ENCODE results near the gene SLC38A1.
"Not testable (repeated sequence)": the region's sequence is repeated elsewhere in the genome, so short reads cannot be mapped to it uniquely, and the experiment has no call there.

The SLC38A1 gene

GRCh38 chr12:46268583-46269428 lies at the start of gene SLC38A1:
Gene SLC38A1, minus strand, starts transcription at chr12:46269043. Its CDS starts 29,243 bp downstream, at chr12:46239800.
- DNase-seq: peak; percentile 88

DNA sequence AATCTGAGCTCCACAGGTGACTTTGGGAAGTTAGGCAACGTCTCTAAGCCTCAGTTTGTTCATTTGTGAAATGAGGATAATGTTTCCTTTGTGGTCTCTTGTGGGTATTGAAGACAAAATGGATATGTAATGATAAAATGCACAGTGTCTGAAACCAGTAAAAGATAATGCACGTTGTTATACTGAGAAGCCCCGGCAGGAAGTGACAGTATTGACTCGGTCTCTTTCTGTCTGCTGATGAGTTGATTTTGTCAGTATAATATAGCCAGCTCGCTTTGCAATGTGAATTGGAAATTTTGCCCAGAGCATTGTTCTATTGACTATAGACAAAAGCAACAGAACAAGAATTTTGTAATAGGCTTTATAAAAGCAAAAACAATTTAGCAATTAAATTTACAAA lies 49.2 kb upstream of the SLC38A1 start:
- DNase-seq: no peak

GRCh38 chr12:46304070-46304469 lies 35.2 kb upstream of the SLC38A1 start:
- DNase-seq: no peak

DNA sequence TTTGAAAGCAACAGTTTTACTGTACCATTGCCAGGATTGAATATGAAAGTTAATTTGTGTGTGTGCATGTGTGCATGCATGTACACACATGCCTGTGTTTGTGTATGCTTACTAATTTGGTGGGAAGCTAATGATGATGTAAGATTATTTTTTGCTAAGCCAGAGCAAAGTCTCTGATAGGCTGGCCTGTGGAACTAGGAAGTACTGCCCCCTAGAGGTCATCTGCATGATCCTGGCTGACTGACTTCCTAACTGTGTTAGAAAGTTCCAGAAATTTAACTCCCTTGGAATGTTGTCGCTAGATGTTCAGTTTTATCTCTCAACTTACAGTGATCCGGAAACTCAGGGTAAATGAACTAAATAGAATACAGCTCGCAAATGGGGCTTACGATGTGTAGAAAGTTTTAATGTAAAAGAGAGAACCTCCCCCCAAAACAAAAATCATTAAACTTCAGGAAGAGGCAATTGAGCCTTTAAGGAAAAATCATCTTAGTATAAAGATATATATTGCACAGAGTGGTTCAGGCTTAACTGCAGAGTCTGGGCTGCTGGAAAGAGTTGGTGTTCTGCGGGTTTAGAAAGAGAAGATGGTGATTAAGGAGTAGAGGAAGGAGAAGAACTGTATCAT lies 34.3 kb upstream of the SLC38A1 start:
- peak; percentile 49 for DNase-seq

GRCh38 chr12:46300910-46301309 lies 32.1 kb upstream of the SLC38A1 start:
- no peak for DNase-seq

DNA sequence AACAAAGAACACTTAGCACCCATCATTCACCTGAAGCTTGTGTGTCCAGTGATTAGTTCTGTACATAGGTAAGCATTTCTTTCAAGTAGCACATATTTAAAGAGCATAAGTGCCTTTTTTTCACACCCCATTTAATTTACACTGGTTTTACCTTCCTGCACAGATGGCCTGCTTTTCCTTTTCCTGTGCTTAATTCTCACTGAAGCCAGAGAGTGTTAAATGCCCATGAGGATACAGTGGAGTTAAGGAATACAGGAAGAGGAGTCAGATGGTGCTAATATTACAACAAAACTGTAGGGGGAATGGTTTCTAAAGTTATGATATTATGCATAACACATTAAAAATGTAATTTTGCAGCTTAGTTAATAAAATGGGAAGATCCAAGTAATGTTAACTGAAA lies 31.0 kb upstream of the SLC38A1 start:
- no peak for DNase-seq

- no peak for DNase-seq
These were observed 29.4 kb upstream of the SLC38A1 start for GRCh38 chr12:46298261-46298660.

DNA sequence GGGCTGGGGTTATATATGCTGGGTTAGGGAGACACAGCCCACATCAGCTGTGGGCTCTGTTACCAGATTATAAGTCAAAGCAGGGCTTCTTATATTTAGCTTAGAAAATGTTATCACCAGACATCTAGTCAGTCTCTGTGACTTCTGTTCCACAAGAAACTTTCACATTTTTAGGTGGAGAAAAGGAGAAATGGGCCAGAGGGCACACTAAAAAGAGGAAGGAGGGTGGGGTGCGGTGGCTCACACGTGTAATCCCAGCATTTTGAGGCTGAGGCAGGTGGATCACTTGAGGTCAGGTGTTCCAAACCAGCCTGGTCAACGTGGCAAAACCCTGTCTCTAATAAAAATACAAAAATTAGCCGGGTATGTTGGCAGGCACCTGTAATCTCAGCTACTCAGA lies 28.0 kb upstream of the SLC38A1 start:
- DNase-seq: no peak

DNA sequence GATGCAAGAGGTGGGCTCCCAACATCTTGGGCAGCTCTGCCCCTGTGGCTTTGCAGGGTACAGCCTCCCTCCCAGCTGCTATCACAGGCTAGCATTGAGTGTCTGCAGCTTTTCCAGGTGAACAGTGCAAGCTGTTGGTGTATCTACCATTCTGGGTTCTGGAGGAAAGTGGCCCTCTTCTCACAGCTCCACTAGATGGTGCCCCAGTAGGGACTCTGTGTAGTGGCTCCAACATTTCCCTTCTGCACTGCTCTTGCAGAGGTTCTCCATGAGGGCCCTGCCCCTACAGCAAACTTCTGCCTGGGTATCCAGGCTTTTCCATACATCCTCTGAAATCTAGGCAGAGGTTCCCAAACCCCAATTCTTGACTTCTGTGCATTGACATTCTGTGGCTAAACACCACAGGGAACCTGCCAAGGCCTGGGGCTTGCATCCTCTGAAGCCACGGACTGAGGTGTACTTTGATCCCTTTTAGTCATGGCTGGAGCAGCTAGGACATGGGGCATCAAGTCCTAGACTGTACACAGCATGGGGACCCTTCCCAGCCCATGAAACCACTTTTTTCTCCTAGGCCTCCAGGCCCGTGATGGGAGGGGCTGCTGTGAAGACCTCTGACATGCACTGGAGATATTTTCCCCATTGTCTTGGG lies 24.0 kb upstream of the SLC38A1 start:
- DNase-seq: no peak

DNA sequence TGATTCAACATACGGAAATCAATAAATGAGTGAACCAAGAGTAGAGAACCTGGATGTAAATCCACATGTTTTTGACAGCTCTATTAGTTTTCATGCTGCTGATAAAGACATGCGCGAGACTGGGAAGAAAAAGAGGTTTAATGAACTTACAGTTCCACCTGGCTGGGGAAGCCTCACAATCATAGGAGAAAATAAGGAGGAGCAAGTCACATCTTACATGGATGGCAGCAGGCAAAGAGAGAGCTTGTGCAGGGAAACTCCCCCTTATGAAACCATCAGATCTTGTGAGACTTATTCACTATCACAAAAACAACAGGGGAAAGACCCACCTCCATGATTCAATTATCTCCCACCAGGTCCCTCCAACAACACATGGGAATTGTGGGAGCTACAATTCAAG lies 23.1 kb upstream of the SLC38A1 start:
- DNase-seq: not testable (repeated sequence)

DNA sequence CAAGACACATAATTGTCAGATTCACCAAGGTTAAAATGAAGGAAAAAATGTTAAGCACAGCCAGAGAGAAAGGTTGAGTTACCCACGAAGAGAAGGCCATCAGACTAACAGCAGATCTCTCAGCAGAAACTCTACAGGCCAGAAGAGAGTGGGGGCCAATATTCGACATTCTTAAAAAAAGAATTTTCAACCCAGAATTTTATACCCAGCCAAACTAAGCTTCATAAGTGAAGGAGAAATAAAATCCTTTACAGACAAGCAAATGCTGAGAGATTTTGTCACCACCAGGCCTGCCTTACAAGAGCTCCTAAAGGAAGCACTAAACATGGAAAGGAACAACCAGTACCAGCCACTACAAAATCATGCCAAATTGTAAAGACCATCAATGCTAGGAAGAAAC lies 16.3 kb upstream of the SLC38A1 start:
- DNase-seq: not testable (repeated sequence)

- DNase-seq: no peak
These were observed 14.0 kb upstream of the SLC38A1 start for GRCh38 chr12:46282829-46283228.

DNA sequence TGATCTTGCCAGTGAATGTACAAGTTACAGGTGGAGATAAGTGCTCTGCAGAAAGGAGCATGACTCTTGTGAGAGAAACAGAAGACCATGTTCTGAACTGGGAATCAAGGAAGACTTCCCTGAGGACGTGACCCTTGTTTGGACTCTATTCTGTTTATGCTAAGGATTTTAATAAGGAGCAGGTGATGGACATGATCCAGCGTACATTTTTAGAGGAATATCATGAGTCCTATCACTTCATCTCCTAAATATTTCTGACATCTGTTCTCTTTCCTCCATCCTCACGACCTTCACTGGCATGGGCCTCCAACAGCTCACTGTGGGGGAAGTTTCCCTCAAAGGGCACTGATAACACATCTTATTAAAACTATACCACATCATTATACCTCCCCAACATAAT lies 7.9 kb upstream of the SLC38A1 start:
- no peak for DNase-seq

GRCh38 chr12:46271863-46272262 lies 3.0 kb upstream of the SLC38A1 start:
- DNase-seq: no peak

GRCh38 chr12:46269429-46270241 lies 792 bp upstream of the SLC38A1 start:
- peak; percentile 82 for DNase-seq

DNA sequence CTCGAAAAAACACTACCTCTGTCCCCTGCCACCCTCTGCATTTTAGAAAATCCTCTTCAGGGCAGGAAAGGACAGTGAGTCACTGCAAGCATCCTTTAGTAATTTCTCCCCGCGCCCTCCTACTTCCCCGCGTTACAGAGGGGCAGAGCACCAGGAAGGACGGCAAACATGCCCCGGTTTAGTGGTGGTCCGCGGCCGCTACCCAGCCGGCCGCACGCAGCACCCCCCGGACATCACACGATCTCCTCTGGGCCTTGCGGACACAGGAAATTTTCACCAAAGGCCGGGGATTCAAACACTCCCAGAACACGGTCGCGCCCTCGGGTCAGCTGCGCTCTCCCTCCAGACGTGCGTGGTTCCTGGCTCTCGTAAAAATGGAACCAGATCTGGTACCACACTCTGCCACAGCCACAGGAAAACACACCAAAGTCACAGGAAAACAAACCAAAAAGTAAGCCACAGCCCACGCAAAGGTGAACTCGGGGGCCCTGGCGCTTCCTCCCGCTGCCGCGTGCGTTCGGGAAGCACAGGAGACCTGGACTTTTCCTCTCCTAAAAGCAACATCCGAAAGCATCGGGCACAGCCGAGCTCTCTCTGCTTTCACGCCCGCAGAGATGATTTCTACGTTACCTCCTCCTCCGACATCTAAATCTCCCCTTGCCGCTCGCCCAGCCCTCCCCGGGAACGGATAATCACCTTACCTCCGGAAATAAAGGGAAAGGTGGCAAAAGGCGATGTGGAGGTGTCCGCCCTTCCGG lies 839 bp downstream of the SLC38A1 start:
- peak; percentile 51 for DNase-seq

GRCh38 chr12:46267575-46267824 lies 1.3 kb downstream of the SLC38A1 start:
- DNase-seq: peak; percentile 47

DNA sequence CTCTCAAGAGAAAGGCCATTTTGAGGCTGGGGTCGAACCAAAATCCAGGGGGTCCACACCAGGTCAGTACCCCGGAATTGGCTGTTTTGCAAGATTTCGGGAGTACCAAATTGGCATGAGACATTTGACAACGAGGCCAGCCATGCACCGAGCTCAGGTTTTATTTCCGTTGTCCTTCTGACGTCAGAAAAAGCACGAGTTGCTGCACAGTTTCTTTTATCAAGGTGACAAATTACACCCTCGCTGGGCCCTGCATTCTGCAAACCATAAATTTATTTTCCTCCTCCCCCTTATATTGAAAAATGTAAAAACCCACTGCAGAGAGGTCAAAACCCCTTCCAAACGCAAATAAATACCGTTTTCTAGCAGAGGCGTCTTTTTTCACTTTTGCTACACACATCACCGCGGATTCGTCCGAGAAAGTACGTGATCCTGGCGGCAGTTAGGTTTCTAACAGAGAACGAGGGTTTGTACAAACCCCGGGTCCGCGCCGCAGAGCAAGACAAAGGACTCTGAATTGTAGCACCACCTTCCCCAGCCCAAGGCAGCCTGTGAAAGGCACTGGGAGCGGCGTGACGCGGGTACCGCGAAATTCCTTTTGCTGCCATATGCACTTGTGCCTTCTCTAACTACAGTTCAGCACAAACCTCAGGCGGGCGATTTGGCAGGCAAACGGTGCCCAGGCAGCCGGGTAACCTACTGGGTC lies 1.8 kb downstream of the SLC38A1 start:
- DNase-seq: peak; percentile 58

GRCh38 chr12:46266382-46266791 lies 2.5 kb downstream of the SLC38A1 start:
- peak; percentile 44 for DNase-seq

- DNase-seq: peak; percentile 15
These were observed 3.1 kb downstream of the SLC38A1 start for GRCh38 chr12:46265734-46266133.

DNA sequence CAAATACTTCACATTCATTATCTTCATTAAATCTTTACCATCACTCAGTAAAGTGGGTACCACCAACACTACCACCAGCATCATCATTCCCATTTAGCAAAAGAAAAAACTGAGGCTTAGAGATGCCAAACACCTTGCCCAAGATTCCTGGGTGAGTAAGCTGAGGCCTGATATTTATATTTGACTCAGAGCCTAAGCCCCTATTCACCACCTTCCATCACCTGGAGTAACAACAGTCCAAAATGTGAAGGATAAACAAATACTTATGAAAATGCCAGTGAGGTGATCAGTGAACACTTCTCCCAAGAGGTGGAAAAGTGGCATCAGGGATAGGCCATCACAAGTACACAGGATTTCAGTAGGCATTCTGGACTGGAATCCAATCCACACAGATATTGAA lies 3.7 kb downstream of the SLC38A1 start:
- DNase-seq: no peak

- no peak for DNase-seq
These were observed 4.8 kb downstream of the SLC38A1 start for GRCh38 chr12:46264057-46264456.
